Measurements from ENCODE around the gene RPS26.

RPS26 gene

GRCh38 chr12:56078931-56079722, 37.4 kb downstream of the RPS26 start:
- peak; percentile 93 for DNase-seq (ENCODE audit: low spot score)

GRCh38 chr12:56079723-56080555, 38.2 kb downstream of the RPS26 start, which contains the start of gene ERBB3:
Gene ERBB3, plus strand, starts transcription at chr12:56080165. Its CDS starts 136 bp downstream, at chr12:56080301.
- peak; percentile 93 for DNase-seq (ENCODE audit: low spot score)

- peak; percentile 68 for DNase-seq (ENCODE audit: low spot score)
These were observed 38.9 kb downstream of the RPS26 start for GRCh38 chr12:56080556-56081138.

GRCh38 chr12:56081393-56082347, 40.0 kb downstream of the RPS26 start:
- peak; percentile 78 for DNase-seq (ENCODE audit: low spot score)

GRCh38 chr12:56082382-56082781, 40.7 kb downstream of the RPS26 start:
- no peak for DNase-seq (ENCODE audit: low spot score)

- DNase-seq (ENCODE audit: low spot score) = no peak
These were observed 41.2 kb downstream of the RPS26 start for GRCh38 chr12:56082967-56083366.

- DNase-seq (ENCODE audit: low spot score) = no peak
These were observed 43.3 kb downstream of the RPS26 start for GRCh38 chr12:56084958-56085543.

- DNase-seq (ENCODE audit: low spot score) = no peak
These were observed 44.4 kb downstream of the RPS26 start for GRCh38 chr12:56086096-56086495.

GRCh38 chr12:56086608-56087007, 44.9 kb downstream of the RPS26 start:
- no peak for DNase-seq (ENCODE audit: low spot score)

GRCh38 chr12:56087220-56087619, 45.5 kb downstream of the RPS26 start:
- peak; percentile 59 for DNase-seq (ENCODE audit: low spot score)
